Chondrocyte (in vitro differentiated cells): ENCODE measurements around the gene CAST. TPM values are rescaled to one million over a fixed set of nuclear protein-coding genes. Genes with fewer than 3 reads are reported as not detected.
"Not testable (repeated sequence)": the region's sequence is repeated elsewhere in the genome, so short reads cannot be mapped to it uniquely, and the experiment has no call there.

Source experiments
- DNase-seq: peaks from one replicate; pipeline ENCODE4 v3.0.0; 2021; ENCODE audit warnings: mixed read lengths, low spot score
- H3K27ac Mint-ChIP-seq: one replicate; pipeline ENCODE4 v1.8.0; 2021; ENCODE audit warnings: mild to moderate bottlenecking, moderate library complexity, mixed read lengths; ENCODE audit not compliant: unreplicated experiment
- H3K27me3 Mint-ChIP-seq: 2 replicates; pipeline ENCODE4 v1.8.0; 2021; ENCODE audit warnings: low read depth, mixed read lengths
- H3K36me3 Mint-ChIP-seq: 2 replicates; pipeline ENCODE4 v1.8.0; 2021; ENCODE audit warnings: low read depth, mixed read lengths
- H3K4me1 Mint-ChIP-seq: 2 replicates; pipeline ENCODE4 v1.8.0; 2021; ENCODE audit warnings: low read depth, mild to moderate bottlenecking, mixed read lengths
- H3K4me3 Mint-ChIP-seq: one replicate; pipeline ENCODE4 v1.8.0; 2021; ENCODE audit warnings: mild to moderate bottlenecking, moderate library complexity, mixed read lengths; ENCODE audit not compliant: unreplicated experiment
- H3K9me3 Mint-ChIP-seq: 2 replicates; pipeline ENCODE4 v1.8.0; 2021; ENCODE audit warnings: low read depth, mixed read lengths
- long read RNA-seq: library from polyadenylated mRNA; stranded (forward); transcript quantifications from one replicate; pipeline ENCODE4 v2.0.0, GENCODE V29; 2021
- total RNA-seq: library from RNA; stranded (reverse); gene quantifications from 3 replicates; pipeline ENCODE4 v1.2.1, GENCODE V29; 2021
- TF ChIP-seq, protein P1 (sequence below): fragments of 200-600 bp; sonication (generic); IDR thresholded peaks from 2 replicates; pipeline ENCODE4 v1.5.0; 2021; ENCODE audit warnings: antibody characterized with exemption, mild to moderate bottlenecking, moderate library complexity

The CAST gene, protein sequence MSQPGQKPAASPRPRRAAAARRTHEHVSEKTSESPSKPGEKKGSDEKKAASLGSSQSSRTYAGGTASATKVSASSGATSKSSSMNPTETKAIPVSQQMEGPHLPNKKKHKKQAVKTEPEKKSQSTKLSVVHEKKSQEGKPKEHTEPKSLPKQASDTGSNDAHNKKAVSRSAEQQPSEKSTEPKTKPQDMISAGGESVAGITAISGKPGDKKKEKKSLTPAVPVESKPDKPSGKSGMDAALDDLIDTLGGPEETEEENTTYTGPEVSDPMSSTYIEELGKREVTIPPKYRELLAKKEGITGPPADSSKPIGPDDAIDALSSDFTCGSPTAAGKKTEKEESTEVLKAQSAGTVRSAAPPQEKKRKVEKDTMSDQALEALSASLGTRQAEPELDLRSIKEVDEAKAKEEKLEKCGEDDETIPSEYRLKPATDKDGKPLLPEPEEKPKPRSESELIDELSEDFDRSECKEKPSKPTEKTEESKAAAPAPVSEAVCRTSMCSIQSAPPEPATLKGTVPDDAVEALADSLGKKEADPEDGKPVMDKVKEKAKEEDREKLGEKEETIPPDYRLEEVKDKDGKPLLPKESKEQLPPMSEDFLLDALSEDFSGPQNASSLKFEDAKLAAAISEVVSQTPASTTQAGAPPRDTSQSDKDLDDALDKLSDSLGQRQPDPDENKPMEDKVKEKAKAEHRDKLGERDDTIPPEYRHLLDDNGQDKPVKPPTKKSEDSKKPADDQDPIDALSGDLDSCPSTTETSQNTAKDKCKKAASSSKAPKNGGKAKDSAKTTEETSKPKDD
- total RNA-seq: 131 to 160 TPM (median 137 TPM) in 3 replicates
- long read RNA-seq, full-length matches to known transcripts: 54 of 234 reads
- long read RNA-seq, partial matches to known transcripts: 103 of 234 reads
- long read RNA-seq, other reads (novel, unspliced or antisense): 77 of 234 reads

DNA sequence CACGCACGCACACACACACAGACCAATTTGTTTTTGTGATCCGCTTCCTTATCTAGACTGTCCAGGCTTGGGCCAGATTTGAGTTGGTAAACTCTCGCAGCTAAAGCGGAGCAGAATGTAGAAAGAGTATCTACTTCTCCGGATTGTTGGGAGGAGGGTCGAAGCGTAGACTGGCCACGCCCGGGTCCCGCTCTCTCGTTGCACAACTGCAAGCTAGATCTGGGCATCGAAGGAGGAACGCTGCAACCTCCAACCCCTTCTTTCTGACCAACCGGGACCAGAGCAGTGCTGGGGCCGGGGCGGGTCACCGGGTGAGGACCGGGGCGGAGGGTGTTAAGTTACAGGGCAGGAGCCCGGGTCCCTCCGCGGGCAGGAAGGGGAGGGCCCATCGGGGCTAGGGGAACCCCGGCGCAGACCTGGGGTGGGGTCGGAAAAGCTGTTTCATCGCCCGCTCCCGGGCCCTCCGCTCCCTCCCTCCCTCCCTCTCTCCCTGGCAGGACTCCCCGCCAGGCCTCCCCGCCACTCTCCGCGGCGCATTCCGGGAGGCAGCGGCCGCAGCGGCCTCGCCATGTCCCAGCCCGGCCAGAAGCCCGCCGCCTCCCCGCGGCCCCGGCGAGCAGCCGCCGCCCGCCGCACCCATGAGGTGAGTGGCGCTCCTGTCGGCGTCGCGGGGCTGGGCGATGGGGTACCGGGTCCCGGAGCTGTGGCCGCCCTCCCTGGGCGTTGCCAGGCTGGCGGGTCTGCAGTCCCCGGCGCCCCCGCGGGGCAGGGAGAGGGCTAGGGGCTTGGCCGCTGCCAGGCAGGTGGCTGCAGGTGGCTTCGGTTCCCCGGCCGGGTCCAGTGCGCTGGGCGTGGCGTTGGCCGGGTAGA is at the start of gene CAST:
TSS of gene CAST (plus strand) at position 522 of the 870 bp plus-strand sequence. CDS start at position 569, 47 bp downstream.
- Mint-ChIP-seq H3K27me3 (no peaks in the 10 kb centered on the region), H3K36me3 (no peaks in the 10 kb centered on the region), H3K4me3 (peak within 1 kb of the TSS; percentile 90), H3K9me3 (no peaks in the 10 kb centered on the region), H3K27ac (peak within 1 kb of the TSS; percentile 95), H3K4me1 (peaks cover 35% of the 10 kb centered on the region)
- TF ChIP-seq, protein P1, sequence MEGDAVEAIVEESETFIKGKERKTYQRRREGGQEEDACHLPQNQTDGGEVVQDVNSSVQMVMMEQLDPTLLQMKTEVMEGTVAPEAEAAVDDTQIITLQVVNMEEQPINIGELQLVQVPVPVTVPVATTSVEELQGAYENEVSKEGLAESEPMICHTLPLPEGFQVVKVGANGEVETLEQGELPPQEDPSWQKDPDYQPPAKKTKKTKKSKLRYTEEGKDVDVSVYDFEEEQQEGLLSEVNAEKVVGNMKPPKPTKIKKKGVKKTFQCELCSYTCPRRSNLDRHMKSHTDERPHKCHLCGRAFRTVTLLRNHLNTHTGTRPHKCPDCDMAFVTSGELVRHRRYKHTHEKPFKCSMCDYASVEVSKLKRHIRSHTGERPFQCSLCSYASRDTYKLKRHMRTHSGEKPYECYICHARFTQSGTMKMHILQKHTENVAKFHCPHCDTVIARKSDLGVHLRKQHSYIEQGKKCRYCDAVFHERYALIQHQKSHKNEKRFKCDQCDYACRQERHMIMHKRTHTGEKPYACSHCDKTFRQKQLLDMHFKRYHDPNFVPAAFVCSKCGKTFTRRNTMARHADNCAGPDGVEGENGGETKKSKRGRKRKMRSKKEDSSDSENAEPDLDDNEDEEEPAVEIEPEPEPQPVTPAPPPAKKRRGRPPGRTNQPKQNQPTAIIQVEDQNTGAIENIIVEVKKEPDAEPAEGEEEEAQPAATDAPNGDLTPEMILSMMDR: no peak
- DNase-seq: no peak

DNA sequence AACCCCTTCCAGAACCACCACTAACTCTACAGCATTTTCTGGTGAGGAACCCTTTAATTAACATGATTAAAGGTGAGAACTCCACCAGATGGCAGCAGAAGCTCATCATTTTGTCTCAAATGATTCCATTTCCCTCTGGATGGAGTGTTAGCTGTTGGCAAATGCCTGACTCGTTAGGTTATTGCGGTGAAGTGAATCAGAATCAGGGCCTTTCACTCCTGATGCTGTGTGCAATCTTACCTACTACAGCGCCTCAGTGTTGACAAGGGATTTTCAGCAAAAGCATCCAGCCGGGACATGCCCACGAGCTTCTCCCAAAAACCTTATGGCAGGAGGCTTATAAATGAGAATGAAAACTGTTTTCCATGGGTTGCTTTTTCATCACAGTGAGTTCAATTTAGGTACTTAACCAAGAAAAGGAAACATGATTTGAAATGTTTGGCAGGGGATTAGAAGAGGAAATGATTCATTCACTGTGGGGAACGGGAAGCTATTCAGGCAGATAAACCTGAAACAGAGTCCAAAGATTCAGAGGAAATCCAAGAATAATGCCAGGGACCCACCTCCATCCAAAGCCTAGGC is 48.0 kb upstream of the CAST start:
- Mint-ChIP-seq H3K27me3 (peaks cover 1% of the 10 kb centered on the region), H3K27ac (peak overlapping the region; percentile 84), H3K4me3 (peak overlapping the region; percentile 5), H3K36me3 (no peaks in the 10 kb centered on the region), H3K9me3 (no peaks in the 10 kb centered on the region), H3K4me1 (peaks cover 8% of the 10 kb centered on the region)
- no peak for DNase-seq
- TF ChIP-seq, protein P1: peak; percentile 91

DNA sequence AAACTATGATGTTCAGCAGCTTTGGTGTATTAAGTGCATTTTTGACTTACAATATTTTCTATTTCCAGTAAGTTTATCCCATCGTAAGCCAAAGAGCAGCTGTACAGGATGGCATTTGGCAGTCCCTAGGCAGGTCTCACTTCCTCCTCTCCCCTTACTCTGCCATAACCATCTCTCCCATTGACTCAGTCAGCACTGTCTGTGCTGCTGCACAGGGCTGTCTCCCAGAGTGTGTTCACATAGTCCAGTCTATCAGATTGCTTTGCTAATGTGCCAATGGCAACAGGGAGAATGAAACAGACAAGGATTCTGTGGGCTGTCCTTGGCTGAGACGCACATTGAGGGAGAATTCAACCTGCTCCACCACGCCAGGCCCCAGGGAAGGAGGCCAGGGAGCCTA is 47.0 kb upstream of the CAST start:
- DNase-seq: no peak
- H3K9me3 Mint-ChIP-seq: no peaks in the 10 kb centered on the region
- peaks cover 8% of the 10 kb centered on the region for H3K4me1 Mint-ChIP-seq
- no peak overlapping the region for H3K27ac Mint-ChIP-seq
- no peak overlapping the region for H3K4me3 Mint-ChIP-seq
- H3K36me3 Mint-ChIP-seq: no peaks in the 10 kb centered on the region
- peaks cover 1% of the 10 kb centered on the region for H3K27me3 Mint-ChIP-seq
- TF ChIP-seq, protein P1: no peak

DNA sequence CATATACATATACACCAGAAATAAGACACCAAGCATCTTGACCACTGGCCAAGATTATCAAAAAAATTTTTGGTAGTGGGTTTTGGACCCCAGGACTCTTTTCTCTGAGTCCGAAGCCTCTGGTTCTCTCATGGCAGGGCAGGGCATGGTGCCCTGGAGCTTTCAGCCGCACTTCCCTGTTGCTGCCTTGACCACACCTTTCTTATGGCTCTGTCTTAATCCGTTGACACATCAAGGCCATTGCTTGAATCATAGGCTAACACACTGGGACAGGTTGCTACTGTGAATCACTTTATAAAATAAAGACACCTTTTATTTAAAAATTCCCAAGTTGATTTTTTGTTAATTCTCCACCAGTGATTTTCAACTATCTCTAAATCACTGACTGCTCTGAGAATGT is 45.4 kb upstream of the CAST start:
- no peak for DNase-seq
- no peaks in the 10 kb centered on the region for H3K27me3 Mint-ChIP-seq
- H3K36me3 Mint-ChIP-seq: no peaks in the 10 kb centered on the region
- H3K27ac Mint-ChIP-seq: no peak overlapping the region
- TF ChIP-seq, protein P1: no peak
- no peaks in the 10 kb centered on the region for H3K9me3 Mint-ChIP-seq
- no peak overlapping the region for H3K4me3 Mint-ChIP-seq
- peaks cover 8% of the 10 kb centered on the region for H3K4me1 Mint-ChIP-seq

DNA sequence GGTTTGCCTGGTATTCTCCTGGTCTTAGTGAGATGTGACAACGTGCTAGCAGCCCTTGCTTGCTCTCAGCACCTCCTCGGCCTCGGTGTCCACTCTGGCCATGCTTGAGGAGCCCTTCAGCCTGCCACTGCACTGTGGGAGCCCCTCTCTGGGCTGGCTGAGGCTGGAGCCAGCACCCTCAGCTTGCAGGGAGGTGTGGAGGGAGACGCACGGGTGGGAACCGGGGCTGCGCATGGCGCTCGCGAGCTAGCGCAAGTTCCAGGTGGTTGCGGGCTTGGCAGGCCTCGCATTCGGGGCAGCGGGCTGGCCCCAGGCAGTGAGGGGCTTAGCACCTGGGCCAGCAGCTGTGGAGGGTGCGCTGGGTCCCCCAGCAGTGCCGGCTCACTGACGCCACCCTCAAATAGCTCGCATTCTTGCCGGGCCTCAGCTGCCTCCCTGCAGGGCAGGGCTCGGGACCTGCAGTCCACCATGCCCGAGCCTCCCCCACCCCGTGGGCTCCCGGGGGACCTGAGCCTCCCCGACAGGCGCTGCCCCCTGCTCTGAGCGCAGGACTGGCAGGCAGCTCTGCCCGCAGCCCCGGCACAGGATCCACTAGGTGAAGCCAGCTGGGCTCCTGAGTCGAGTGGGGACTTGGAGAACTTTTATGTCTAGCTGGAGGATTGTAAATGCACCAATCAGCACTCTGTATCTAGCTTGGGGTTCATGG is 43.7 kb upstream of the CAST start:
- DNase-seq: peak; percentile 84
- H3K4me3 Mint-ChIP-seq, H3K4me1 Mint-ChIP-seq, H3K27me3 Mint-ChIP-seq, H3K9me3 Mint-ChIP-seq, H3K27ac Mint-ChIP-seq, H3K36me3 Mint-ChIP-seq: not testable (repeated sequence)
